Measurements from ENCODE around the gene STEAP4. TPM values are rescaled to one million over a fixed set of nuclear protein-coding genes. Genes with fewer than 3 reads are reported as not detected.

Gene STEAP4
- total RNA-seq, 1 donor = 5.4 TPM

DNA sequence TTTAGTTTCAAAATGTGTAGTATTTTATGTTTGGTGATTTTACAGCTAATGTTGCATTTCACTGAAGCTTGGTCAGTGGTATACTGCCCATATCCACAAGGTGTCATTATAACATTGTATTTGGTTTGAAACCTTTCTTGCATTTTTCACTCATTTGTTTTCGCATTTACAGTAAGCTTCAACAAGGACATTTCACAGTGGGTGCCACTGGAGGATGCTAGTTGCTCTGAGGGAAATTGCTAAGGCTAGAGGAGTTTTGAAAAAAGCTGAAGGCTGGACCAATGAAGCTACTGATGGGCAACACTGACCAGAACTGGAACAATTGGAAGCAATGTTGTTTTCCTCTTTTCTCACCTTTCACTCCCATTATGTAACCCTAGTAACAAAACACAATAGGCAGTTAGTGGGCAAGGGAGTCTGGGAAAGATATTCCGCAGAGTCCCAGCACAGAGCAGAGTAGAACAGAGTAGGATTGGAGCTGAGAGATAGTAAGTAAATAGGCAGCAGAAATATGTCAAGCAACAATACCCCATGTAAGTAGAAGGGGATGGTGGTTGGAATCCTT lies 63.3 kb downstream of the STEAP4 start:
- no peaks in the 10 kb centered on the region for H3K4me1 ChIP-seq (ENCODE audit: insufficient read depth, low read length)
- no peaks in the 10 kb centered on the region for H3K79me2 ChIP-seq (ENCODE audit: insufficient read depth, low read length)
- H3K27me3 ChIP-seq (ENCODE audit: insufficient read depth, low read length) = no peaks in the 10 kb centered on the region
- H3K36me3 ChIP-seq (ENCODE audit: insufficient read depth, low read length) = no peaks in the 10 kb centered on the region
- no peak overlapping the region for H3K4me3 ChIP-seq (ENCODE audit: insufficient read depth, low read length)
- no peak overlapping the region for H3K27ac ChIP-seq (ENCODE audit: low read depth, low read length)
- no peaks in the 10 kb centered on the region for H4K20me1 ChIP-seq (ENCODE audit: insufficient read depth, low read length)
- TF ChIP-seq, protein P1, sequence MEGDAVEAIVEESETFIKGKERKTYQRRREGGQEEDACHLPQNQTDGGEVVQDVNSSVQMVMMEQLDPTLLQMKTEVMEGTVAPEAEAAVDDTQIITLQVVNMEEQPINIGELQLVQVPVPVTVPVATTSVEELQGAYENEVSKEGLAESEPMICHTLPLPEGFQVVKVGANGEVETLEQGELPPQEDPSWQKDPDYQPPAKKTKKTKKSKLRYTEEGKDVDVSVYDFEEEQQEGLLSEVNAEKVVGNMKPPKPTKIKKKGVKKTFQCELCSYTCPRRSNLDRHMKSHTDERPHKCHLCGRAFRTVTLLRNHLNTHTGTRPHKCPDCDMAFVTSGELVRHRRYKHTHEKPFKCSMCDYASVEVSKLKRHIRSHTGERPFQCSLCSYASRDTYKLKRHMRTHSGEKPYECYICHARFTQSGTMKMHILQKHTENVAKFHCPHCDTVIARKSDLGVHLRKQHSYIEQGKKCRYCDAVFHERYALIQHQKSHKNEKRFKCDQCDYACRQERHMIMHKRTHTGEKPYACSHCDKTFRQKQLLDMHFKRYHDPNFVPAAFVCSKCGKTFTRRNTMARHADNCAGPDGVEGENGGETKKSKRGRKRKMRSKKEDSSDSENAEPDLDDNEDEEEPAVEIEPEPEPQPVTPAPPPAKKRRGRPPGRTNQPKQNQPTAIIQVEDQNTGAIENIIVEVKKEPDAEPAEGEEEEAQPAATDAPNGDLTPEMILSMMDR (IDR thresholded peaks at IDR 0.05; ENCODE audit: extremely low read depth, low read depth, low read length) = peak; percentile 78
- H3K9me3 ChIP-seq (ENCODE audit: low read depth, low read length) = no peaks in the 10 kb centered on the region
- H2AFZ ChIP-seq (ENCODE audit: low read length) = no peak overlapping the region
- peak; percentile 65 for DNase-seq (ENCODE audit: insufficient read length, low spot score, missing footprints)
- no peak overlapping the region for H3K4me2 ChIP-seq (ENCODE audit: insufficient read depth, low read length)

DNA sequence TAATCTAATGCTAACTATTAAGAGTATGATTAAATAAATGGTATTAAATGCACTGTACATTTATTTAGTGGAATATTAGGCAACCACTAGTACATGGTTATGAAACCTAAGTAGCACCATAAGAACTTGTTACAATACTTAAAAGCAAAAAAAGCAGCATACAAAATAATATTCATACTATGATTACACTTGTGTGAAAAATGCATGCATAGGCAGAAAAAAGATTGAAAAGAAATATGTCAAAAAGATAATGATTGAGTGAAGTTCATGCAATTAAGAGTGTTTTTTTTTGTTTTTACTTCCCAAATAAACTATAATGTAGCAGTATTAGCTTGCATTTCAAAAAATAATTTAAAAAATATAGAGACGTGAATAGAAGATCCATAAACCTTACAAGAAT lies 66.8 kb downstream of the STEAP4 start:
- Histone ChIP-seq H4K20me1 (ENCODE audit: insufficient read depth, low read length) (no peaks in the 10 kb centered on the region), H3K4me2 (ENCODE audit: insufficient read depth, low read length) (no peak overlapping the region), H3K27me3 (ENCODE audit: insufficient read depth, low read length) (no peaks in the 10 kb centered on the region), H3K4me3 (ENCODE audit: insufficient read depth, low read length) (no peak overlapping the region), H2AFZ (ENCODE audit: low read length) (no peak overlapping the region), H3K79me2 (ENCODE audit: insufficient read depth, low read length) (no peaks in the 10 kb centered on the region), H3K36me3 (ENCODE audit: insufficient read depth, low read length) (no peaks in the 10 kb centered on the region), H3K9me3 (ENCODE audit: low read depth, low read length) (no peaks in the 10 kb centered on the region), H3K27ac (ENCODE audit: low read depth, low read length) (no peak overlapping the region), H3K4me1 (ENCODE audit: insufficient read depth, low read length) (no peaks in the 10 kb centered on the region)
- TF ChIP-seq, protein P1 (IDR thresholded peaks at IDR 0.05; ENCODE audit: extremely low read depth, low read depth, low read length) = no peak
- no peak for DNase-seq (ENCODE audit: insufficient read length, low spot score, missing footprints)

DNA sequence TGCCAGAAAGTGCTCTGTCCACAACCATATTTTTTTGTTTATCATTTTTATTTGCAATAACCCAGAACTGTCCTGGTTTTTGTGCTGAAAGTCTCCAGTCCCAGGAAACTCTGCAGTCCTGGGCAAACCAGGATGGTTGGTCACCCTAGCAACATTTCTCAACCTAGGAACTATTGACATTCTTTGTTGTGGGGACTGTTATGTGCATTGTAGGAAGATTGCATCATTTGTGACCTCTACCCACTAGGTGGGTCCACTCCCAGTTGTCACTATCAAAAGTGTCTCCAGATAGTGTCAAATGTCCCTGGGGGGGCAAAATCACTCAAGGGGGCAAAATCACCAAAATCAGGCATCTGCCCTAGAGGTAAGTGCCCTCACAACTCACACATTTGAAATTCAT lies 72.9 kb downstream of the STEAP4 start:
- H3K27me3 ChIP-seq (ENCODE audit: insufficient read depth, low read length) = no peaks in the 10 kb centered on the region
- H3K4me2 ChIP-seq (ENCODE audit: insufficient read depth, low read length) = no peak overlapping the region
- H3K79me2 ChIP-seq (ENCODE audit: insufficient read depth, low read length) = no peaks in the 10 kb centered on the region
- H2AFZ ChIP-seq (ENCODE audit: low read length) = no peak overlapping the region
- no peak overlapping the region for H3K4me3 ChIP-seq (ENCODE audit: insufficient read depth, low read length)
- DNase-seq (ENCODE audit: insufficient read length, low spot score, missing footprints) = no peak
- no peaks in the 10 kb centered on the region for H3K9me3 ChIP-seq (ENCODE audit: low read depth, low read length)
- H3K4me1 ChIP-seq (ENCODE audit: insufficient read depth, low read length) = no peaks in the 10 kb centered on the region
- H3K27ac ChIP-seq (ENCODE audit: low read depth, low read length) = no peak overlapping the region
- H4K20me1 ChIP-seq (ENCODE audit: insufficient read depth, low read length) = no peaks in the 10 kb centered on the region
- H3K36me3 ChIP-seq (ENCODE audit: insufficient read depth, low read length) = no peaks in the 10 kb centered on the region
- TF ChIP-seq, protein P1 (IDR thresholded peaks at IDR 0.05; ENCODE audit: extremely low read depth, low read depth, low read length) = no peak

DNA sequence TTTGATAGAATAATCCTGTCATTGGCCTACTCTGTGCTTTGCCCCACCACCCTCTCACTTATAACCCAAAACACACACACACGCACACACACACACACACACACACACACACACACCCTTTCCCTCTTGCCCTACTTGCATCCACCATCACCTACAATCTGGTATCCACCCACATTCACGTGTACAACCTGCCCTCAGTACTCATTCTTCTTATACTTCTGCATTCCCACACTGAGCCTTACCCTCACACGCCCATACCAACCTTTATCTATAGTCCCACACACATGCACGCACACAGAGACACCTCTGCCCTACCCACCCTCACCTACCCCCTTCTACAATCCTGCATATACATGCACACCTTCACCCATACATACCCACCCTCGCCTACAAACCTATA lies 76.0 kb downstream of the STEAP4 start:
- Histone ChIP-seq H3K4me3 (ENCODE audit: insufficient read depth, low read length) (no peak overlapping the region), H3K4me1 (ENCODE audit: insufficient read depth, low read length) (peaks cover 16% of the 10 kb centered on the region), H3K9me3 (ENCODE audit: low read depth, low read length) (no peaks in the 10 kb centered on the region), H3K27me3 (ENCODE audit: insufficient read depth, low read length) (peaks cover 4% of the 10 kb centered on the region), H3K36me3 (ENCODE audit: insufficient read depth, low read length) (no peaks in the 10 kb centered on the region), H3K27ac (ENCODE audit: low read depth, low read length) (no peak overlapping the region), H2AFZ (ENCODE audit: low read length) (no peak overlapping the region), H4K20me1 (ENCODE audit: insufficient read depth, low read length) (no peaks in the 10 kb centered on the region), H3K4me2 (ENCODE audit: insufficient read depth, low read length) (no peak overlapping the region), H3K79me2 (ENCODE audit: insufficient read depth, low read length) (no peaks in the 10 kb centered on the region)
- DNase-seq (ENCODE audit: insufficient read length, low spot score, missing footprints) = no peak
- TF ChIP-seq, protein P1 (IDR thresholded peaks at IDR 0.05; ENCODE audit: extremely low read depth, low read depth, low read length) = no peak
